ENCODE data around the gene CDC14B.

DNA sequence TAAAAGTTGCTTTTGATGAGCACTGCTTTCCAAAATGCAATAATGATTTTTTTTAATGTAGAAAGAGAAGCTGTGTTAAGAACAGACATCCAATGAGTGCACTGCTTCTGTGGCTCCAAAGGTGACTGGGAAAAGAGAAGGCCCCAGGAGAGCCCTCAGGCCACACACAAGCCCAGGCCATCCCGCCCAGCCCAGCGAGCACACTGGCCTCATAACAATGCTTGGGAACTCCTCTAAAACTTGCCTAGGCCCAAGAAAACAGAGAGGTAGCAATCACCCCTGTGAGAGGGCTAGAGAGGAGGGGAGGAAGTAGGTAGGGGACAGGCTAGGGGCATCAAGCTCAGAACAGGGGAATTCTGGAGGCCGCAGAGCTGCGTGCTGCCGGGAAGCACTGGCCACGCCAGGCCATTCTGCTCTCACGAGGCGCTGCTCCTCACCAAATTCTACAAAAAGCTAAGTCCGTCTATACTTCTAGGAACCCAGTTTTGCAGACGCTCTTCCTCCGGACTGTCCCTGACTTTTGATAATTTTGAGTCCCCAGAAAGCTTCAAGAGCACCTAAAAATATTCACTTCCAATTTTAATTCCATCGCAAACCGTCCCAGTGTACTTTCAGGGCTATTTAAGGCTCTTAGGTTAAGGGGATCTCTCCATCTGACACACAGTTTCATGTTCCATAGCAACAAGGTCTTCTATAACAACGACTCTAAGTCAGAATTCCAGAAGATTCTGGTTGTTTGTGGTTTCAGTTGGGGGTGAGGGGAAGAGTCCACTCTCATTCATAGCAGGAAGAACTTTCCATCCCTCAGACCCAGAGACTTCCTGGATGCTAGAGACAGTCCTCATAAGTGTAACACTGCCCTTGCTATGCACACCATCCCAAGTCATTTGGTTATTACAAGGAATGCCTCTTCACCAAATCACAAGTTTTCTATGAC is 118.7 kb downstream of the CDC14B start:
- TF ChIP-seq, protein P1, sequence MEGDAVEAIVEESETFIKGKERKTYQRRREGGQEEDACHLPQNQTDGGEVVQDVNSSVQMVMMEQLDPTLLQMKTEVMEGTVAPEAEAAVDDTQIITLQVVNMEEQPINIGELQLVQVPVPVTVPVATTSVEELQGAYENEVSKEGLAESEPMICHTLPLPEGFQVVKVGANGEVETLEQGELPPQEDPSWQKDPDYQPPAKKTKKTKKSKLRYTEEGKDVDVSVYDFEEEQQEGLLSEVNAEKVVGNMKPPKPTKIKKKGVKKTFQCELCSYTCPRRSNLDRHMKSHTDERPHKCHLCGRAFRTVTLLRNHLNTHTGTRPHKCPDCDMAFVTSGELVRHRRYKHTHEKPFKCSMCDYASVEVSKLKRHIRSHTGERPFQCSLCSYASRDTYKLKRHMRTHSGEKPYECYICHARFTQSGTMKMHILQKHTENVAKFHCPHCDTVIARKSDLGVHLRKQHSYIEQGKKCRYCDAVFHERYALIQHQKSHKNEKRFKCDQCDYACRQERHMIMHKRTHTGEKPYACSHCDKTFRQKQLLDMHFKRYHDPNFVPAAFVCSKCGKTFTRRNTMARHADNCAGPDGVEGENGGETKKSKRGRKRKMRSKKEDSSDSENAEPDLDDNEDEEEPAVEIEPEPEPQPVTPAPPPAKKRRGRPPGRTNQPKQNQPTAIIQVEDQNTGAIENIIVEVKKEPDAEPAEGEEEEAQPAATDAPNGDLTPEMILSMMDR (conservative IDR thresholded peaks at IDR 0.05 in 1 of 2, IDR thresholded peaks at IDR 0.05 in 1 of 2; ENCODE audit: extremely low read depth in 1 of 2, insufficient read depth in 1 of 2, low read depth in 1 of 2, low read length in 2 of 2): no peak
- TF ChIP-seq EZH2 (IDR thresholded peaks at IDR 0.05; ENCODE audit: borderline replicate concordance, low read length): no peak
